Measurements from ENCODE around the gene GULP1. TPM values are rescaled to one million over a fixed set of nuclear protein-coding genes. Genes with fewer than 3 reads are reported as not detected.

GULP1 gene
- total RNA-seq, 2 donors from 2014 or later, result 15.3 to 26.5 TPM

DNA sequence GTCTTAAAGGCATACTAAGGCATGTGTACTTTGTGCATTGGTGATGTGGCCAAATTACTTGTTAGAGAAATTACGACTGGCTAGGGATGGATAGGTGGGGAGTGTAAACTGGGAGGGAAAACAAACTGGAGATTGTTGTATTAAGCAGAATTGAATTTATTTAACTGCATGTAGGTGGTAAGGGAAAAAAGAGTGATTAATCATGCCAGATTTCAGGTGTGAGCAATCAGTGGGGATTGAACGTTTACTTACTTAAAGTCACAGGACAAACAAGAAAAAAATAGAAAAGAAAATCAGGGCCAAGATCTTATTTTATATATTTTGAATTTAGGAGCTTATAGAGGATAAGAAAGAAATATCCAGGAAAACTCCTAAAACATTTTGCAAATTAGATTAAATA lies 88.6 kb downstream of the GULP1 start:
- H3K36me3 Mint-ChIP-seq (ENCODE audit: low read depth), result peaks cover 17% of the 10 kb centered on the region
- no peak for TF ChIP-seq CTCF (conservative IDR thresholded peaks at IDR 0.05)
- no peak overlapping the region for H3K4me3 Mint-ChIP-seq
- Histone ChIP-seq H3K4me3 (ENCODE audit: low read length) (no peak overlapping the region), H3K27me3 (ENCODE audit: control insufficient read depth, insufficient read depth, low read length, poor library complexity, severe bottlenecking) (no peaks in the 10 kb centered on the region), H3K36me3 (ENCODE audit: control insufficient read depth, insufficient read depth, low read length) (peaks cover 7% of the 10 kb centered on the region), H3K4me1 (ENCODE audit: control insufficient read depth, insufficient read depth, low read length) (no peaks in the 10 kb centered on the region), H3K9me3 (ENCODE audit: control insufficient read depth, low read length) (peaks cover 26% of the 10 kb centered on the region), H3K9ac (ENCODE audit: extremely low read depth, low read length, poor library complexity, severe bottlenecking) (no peak overlapping the region), H3K27ac (ENCODE audit: low read depth, low read length) (no peak overlapping the region)
- no peaks in the 10 kb centered on the region for H3K27me3 Mint-ChIP-seq (ENCODE audit: insufficient read depth)
- H3K27ac Mint-ChIP-seq, result no peak overlapping the region
- no peak for DNase-seq
- 87% methylated on average over 2 of the region's 2 CpGs; no CpG with 5 or more reads in 1 of the 2 experiments for WGBS, 2 experiments (ENCODE audit: insufficient coverage in 1 of 2, insufficient read length in 1 of 2)
- H3K4me1 Mint-ChIP-seq, result peaks cover 13% of the 10 kb centered on the region
- peaks cover 17% of the 10 kb centered on the region for H3K9me3 Mint-ChIP-seq

GRCh38 chr2:188381614-188382013 lies 89.9 kb downstream of the GULP1 start:
- WGBS, 2 experiments (ENCODE audit: insufficient coverage in 1 of 2, insufficient read length in 1 of 2), result no CpG with 5 or more reads among the region's 1 CpG
- Histone ChIP-seq H3K9ac (ENCODE audit: extremely low read depth, low read length, poor library complexity, severe bottlenecking) (no peak overlapping the region), H3K27me3 (ENCODE audit: control insufficient read depth, insufficient read depth, low read length, poor library complexity, severe bottlenecking) (no peaks in the 10 kb centered on the region), H3K4me1 (ENCODE audit: control insufficient read depth, insufficient read depth, low read length) (no peaks in the 10 kb centered on the region), H3K9me3 (ENCODE audit: control insufficient read depth, low read length) (peaks cover 35% of the 10 kb centered on the region), H3K36me3 (ENCODE audit: control insufficient read depth, insufficient read depth, low read length) (peaks cover 12% of the 10 kb centered on the region), H3K4me3 (ENCODE audit: low read length) (no peak overlapping the region), H3K27ac (ENCODE audit: low read depth, low read length) (no peak overlapping the region)
- H3K36me3 Mint-ChIP-seq (ENCODE audit: low read depth), result peaks cover 25% of the 10 kb centered on the region
- no peak for TF ChIP-seq CTCF (conservative IDR thresholded peaks at IDR 0.05)
- H3K4me1 Mint-ChIP-seq, result peaks cover 11% of the 10 kb centered on the region
- no peak overlapping the region for H3K27ac Mint-ChIP-seq
- no peaks in the 10 kb centered on the region for H3K27me3 Mint-ChIP-seq (ENCODE audit: insufficient read depth)
- no peak overlapping the region for H3K4me3 Mint-ChIP-seq
- H3K9me3 Mint-ChIP-seq, result peaks cover 25% of the 10 kb centered on the region
- no peak for DNase-seq

DNA sequence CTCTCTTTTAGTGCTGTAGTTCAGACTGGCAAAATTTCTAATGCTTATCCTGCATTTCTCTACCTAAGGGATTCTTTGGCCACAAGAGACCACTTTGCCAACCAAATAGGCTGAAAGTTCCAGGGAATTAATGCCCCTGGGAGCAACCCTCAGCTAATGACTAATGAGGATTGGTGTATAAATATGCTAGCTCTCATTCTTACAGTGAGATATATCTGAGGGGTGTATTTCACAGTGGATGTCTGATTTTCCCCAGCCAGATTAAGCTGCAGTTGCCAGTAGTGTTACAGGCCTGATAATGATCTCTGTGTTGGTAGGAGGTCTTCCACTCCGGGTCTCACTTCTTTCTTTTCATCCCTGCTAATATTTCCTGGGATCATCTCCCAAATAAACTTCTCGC lies 90.4 kb downstream of the GULP1 start:
- Mint-ChIP-seq H3K9me3 (peaks cover 25% of the 10 kb centered on the region), H3K27me3 (ENCODE audit: insufficient read depth) (no peaks in the 10 kb centered on the region), H3K27ac (no peak overlapping the region), H3K4me3 (no peak overlapping the region), H3K36me3 (ENCODE audit: low read depth) (peaks cover 25% of the 10 kb centered on the region), H3K4me1 (peaks cover 11% of the 10 kb centered on the region)
- peaks cover 12% of the 10 kb centered on the region for H3K36me3 ChIP-seq (ENCODE audit: control insufficient read depth, insufficient read depth, low read length)
- DNase-seq, result no peak
- H3K27me3 ChIP-seq (ENCODE audit: control insufficient read depth, insufficient read depth, low read length, poor library complexity, severe bottlenecking), result no peaks in the 10 kb centered on the region
- no peaks in the 10 kb centered on the region for H3K4me1 ChIP-seq (ENCODE audit: control insufficient read depth, insufficient read depth, low read length)
- H3K27ac ChIP-seq (ENCODE audit: low read depth, low read length), result no peak overlapping the region
- no peak overlapping the region for H3K9ac ChIP-seq (ENCODE audit: extremely low read depth, low read length, poor library complexity, severe bottlenecking)
- H3K9me3 ChIP-seq (ENCODE audit: control insufficient read depth, low read length), result peaks cover 35% of the 10 kb centered on the region
- 93% methylated on average over 2 of the region's 2 CpGs; no CpG with 5 or more reads in 1 of the 2 experiments for WGBS, 2 experiments (ENCODE audit: insufficient coverage in 1 of 2, insufficient read length in 1 of 2)
- H3K4me3 ChIP-seq (ENCODE audit: low read length), result no peak overlapping the region
- TF ChIP-seq CTCF (conservative IDR thresholded peaks at IDR 0.05), result no peak

Measured in endodermal cell (in vitro differentiated cells).